GM21723 (cell line): ENCODE data around the gene IGSF3.
"Not testable (repeated sequence)": the region's sequence is repeated elsewhere in the genome, so short reads cannot be mapped to it uniquely, and the experiment has no call there.

Experiments
- ATAC-seq: cut with Tn5 transposase; IDR thresholded peaks from one replicate; pipeline ENCODE4 v1.9.1; 2021; ENCODE audit warnings: mild to moderate bottlenecking, moderate library complexity; ENCODE audit not compliant: unreplicated experiment

IGSF3 gene

GRCh38 chr1:116603646-116604045 lies 63.9 kb downstream of the IGSF3 start:
- not testable (repeated sequence) for ATAC-seq

GRCh38 chr1:116599369-116599768 lies 68.2 kb downstream of the IGSF3 start:
- ATAC-seq: not testable (repeated sequence)

GRCh38 chr1:116598420-116599036 lies 69.0 kb downstream of the IGSF3 start:
- not testable (repeated sequence) for ATAC-seq

DNA sequence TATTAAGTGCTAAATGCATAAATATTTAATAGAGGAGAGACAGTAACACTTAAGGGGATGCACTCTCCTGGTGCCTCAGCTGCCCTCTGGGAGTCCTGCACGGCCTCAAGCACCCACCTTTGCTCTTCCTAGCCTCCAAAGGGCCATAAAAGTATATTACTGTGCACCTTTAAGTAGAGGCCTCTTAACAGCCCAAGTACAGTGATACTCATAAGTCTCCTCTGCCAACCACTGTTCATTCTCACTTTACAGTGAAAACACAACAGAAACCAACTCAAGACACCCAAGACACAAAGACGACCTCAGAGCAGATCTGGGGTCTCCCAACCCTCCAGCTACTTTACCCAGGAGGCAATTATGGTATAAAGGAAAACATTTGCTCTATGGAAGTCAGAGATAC lies 70.1 kb downstream of the IGSF3 start:
- peak; percentile 81 for ATAC-seq

DNA sequence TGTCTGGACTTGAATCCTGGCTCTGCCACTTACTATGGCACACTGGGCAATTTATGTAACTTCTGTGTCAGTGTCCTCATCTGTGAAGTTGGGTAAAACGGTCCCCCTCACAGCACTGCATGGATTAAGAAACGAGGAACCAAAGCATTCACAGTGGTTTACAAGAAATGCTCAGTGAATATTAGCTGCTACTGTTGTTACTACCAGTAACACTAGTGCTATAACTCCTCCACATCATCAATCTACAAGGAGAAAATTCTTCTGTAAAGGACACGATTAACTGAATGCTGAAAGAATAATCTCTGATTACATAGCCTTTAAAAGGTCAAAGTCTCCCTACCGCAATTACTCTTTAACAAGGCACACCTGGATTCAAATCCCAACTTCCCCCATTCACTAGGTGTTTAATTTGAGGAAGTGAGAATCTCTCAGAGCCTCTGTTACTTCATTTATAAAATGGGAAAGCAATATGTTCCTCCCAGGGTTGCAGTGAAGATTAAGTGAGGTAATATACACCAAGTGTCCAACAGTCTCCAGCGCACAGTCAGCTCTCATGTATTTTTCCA lies 70.7 kb downstream of the IGSF3 start:
- not testable (repeated sequence) for ATAC-seq

GRCh38 chr1:116595946-116596741 lies 71.4 kb downstream of the IGSF3 start:
- ATAC-seq: peak; percentile 54

GRCh38 chr1:116595065-116595840 lies 72.3 kb downstream of the IGSF3 start:
- not testable (repeated sequence) for ATAC-seq

- not testable (repeated sequence) for ATAC-seq
Observed at GRCh38 chr1:116593977-116594376, 73.6 kb downstream of the IGSF3 start.

DNA sequence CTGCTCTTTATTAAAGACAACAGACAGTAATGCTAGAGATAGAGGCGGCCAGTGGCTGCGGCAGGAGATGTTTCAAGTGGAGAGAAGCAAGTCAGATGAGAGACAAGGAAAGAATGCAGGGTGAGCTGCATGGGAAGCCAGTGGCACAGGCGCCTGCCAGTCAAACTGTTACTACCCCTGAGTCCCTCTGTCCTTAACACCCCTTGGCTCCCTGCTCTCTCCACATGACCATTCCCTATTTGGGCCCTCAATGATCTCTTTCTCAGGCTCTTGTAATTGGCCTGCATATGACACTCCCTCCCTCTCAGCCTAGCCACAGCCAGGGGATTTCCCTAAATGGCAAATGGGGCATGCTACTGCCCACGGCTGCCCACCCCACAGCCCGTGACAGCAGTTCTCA lies 74.1 kb downstream of the IGSF3 start:
- not testable (repeated sequence) for ATAC-seq

DNA sequence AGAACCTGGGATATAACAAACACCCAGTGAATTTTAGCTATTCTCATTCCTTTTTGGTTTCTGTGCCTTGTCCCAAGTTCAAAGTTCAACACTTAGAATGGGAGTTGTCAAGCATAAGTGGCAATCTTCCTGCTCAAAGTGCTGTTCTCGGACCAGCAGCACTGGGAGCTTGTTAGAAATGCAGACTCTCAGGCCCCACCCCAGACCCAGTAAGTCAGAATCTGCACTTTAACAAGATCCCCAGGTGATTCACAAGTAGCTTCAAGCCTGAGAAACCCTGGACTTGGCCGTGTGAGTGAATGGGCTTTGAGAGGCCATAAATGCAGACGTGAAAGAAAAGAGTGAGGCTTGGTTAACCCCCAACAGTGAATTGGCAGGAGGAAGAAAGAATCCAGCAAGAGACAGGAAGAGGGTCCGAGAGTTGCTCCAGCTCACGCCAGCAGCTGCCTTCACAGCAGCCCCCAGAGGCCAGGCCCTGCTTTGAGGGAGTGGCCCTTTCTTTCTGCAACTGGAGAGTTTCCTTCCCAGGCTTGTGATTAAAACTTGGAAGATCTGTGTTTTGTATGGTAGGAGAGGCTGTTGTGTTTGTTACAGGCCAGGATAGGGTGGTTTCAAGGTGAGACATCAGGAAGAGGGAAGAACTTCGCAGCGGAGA lies 75.5 kb downstream of the IGSF3 start:
- ATAC-seq: not testable (repeated sequence)

DNA sequence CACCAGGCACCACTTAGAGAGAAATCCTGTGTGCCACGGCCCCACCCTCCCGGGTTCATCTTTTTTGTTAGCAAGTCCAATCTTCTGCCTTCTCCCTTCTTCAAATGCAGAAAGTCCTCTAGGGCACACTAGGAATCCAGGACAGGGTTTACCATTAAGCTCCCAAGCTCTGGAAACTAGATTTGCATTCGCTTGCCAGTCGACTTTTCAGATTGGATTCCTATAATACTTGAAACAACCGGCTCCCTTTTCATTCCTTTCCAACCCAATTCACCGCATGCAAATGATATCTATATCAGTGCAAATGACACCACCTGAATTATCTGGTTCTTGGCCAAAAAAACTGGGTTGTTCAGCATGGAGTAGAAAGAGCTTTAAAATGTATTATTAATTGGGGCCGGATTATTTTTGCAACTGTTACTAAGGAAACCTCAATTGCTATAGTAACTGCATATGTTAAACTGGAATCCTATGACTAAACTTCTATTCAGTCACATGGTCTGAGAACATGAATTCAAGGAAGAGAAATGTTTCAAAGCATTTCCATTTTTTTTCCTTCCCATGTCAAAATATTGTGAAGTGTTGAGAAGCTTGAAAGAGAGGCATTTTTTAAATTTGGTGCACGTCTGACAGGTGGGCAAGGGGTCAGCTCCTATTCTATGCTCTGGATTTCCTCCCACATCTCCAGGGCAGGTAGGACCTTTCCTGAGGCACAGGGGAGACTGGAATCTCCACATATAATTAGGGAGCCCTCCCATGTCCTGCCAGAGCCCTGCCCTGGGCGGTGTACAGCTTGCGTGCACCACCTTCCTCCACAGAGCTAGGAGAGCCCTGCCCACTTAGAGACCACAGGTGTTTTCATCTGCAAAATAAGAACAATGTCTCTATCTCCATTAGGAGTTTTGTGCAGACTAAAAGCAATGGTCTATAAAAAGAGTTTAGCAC lies 76.3 kb downstream of the IGSF3 start:
- not testable (repeated sequence) for ATAC-seq

GRCh38 chr1:116590359-116591005 lies 77.1 kb downstream of the IGSF3 start:
- ATAC-seq: not testable (repeated sequence)

DNA sequence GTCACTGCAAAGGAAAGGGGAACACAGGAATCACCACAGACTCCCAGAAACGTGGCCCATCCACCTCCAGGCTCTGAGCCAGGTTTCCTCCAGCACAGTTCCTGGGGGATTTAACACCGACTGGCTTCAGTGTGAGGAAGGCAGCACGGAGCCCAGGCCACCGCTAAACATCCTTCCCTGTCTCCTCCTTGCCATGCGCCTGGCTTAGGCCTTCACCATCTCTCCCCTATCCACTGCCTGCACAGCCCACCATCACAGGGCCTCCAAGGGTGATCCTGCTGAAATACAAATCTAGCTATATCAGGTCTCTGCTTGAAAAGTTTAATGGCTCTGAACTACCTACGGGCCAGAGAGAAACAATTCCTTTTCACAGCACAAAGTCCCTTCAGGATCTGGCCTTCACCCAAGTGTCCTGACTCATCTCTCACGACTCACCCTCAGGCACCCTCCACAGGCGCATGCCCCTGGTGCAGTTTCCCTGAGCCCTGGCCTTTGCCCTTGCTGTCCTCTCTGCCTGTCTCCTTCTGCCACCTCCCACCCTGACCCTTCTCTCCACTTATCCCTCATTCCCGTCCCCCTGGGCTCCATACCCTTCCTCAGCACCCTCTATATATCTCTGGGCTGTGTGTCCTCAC lies 78.3 kb downstream of the IGSF3 start:
- not testable (repeated sequence) for ATAC-seq

DNA sequence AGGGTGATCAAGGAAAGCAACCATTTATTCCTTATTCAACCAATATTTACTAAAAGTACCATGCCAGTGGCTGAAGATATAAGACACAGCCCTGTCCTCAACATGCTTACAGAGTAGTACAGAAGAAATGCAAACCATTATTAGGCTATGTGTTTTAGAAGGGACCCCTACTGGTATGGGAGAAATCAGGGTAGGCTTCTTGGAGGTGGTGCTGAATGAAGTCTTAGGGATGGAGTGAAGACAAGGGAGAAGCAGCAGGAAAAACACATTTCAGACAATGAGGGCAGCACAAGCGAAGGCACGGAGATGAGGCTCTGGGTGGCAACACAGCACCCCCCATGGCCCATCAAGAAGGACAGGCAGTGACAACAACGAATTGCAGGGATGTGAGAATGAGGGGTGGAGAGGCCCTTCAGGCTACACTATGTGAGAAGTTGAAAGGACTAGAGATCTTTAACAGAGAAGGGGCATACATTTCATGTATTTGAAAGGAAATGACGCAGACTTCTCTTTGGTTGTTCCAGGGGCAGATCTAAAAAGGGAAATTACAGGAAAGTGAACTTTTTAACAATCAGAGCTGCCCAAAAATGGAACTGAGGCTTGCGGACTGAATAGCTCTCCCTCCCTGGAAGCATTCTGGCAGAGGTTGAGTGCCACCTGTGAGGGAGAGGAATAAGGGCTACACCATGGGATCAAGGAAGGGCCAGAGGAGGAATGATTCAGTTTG lies 79.9 kb downstream of the IGSF3 start:
- no peak for ATAC-seq

GRCh38 chr1:116586741-116587143 lies 80.8 kb downstream of the IGSF3 start:
- peak; percentile 62 for ATAC-seq

GRCh38 chr1:116585886-116586285 lies 81.6 kb downstream of the IGSF3 start:
- ATAC-seq: no peak

DNA sequence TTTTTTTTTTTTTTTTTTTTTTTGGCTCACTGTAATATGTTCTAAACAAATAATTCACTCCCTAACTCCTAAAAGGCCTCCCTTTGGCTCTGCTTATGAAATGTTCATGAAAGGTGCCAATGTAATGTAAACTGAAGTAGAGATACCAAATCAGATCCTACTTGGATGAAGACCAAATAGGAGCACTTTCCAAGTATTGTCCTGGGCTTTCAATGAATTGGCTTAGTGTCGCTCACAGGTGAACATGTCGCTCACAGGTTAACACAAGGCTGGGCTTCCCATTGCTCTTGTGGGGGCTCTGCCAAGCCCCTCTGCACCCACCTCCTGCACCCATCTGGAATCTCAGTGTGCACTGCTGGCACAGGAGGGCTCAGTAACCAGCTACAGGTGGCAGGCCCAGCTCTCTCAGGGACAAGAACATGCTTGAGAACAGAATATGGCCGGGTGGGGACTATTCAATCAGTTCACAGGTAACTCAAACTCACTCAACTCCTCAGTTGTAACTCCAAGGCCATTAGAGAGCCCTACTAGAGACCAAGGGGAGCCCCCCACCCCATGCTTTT lies 86.1 kb downstream of the IGSF3 start:
- no peak for ATAC-seq
